ENCODE measurements around the gene UROD. TPM values are rescaled to one million over a fixed set of nuclear protein-coding genes. Genes with fewer than 3 reads are reported as not detected.
A peak's percentile ranks its signal among the peaks of the same experiment; 100 is the strongest.

The UROD gene
- total RNA-seq, 6 experiments from 2014 or later = 57.8 to 92.8 (median 71.2) TPM

DNA sequence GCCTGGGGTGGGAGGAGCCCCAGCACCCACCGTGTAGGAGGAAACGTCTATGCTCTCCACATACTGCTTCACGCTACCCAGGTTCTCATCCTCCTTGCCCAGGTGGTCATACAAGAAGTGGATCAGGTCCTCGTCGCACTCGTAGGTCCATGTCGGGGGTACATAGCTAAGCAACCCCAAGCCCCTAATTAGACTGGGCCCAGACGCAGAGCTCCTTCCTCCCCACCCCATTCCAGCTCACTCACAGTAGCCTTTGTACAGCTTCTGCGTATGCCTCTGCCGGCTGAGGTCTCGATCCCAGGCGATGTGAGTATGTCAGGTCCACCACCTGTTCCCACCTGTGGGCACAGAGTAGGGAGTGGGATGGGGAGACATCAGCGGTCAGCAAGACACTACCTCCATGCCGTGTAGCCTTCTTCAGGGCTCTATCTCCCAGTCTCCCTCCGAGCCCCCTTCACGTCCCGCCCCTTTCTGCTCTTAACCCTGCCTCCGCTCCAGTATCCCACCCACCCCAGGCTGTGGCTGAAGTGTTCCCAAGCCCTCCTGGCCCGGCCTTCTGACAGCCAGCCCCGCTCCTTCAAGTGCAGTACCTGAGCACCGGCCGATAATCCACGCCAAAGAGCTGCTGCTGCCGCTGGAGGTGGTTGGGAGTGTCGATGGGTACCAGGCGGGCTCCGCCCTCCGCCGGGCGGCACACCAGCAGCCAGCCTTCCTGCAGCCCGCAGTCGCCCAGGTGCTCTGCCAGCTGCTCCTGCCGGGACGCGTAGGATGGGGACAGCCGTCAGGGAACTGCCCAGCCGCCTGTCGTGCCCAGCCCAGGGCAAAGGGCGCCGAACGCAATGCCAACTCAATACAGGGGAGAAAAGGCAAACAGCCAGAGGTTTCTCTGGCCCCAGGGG is 1.8 kb upstream of the UROD start:
- WGBS (ENCODE audit: insufficient coverage, low coverage, low lambda C conversion rate, missing lambda C conversion rate) = 45% methylated on average over 11 of the region's 41 CpGs
- ATAC-seq (peak; percentile 50 to 68 (median 62)), DNase-seq (peak; percentile 80 to 88 (median 81))
- TF ChIP-seq POLR2A (IDR thresholded peaks at IDR 0.05) = no peak
- TF ChIP-seq, protein P1, sequence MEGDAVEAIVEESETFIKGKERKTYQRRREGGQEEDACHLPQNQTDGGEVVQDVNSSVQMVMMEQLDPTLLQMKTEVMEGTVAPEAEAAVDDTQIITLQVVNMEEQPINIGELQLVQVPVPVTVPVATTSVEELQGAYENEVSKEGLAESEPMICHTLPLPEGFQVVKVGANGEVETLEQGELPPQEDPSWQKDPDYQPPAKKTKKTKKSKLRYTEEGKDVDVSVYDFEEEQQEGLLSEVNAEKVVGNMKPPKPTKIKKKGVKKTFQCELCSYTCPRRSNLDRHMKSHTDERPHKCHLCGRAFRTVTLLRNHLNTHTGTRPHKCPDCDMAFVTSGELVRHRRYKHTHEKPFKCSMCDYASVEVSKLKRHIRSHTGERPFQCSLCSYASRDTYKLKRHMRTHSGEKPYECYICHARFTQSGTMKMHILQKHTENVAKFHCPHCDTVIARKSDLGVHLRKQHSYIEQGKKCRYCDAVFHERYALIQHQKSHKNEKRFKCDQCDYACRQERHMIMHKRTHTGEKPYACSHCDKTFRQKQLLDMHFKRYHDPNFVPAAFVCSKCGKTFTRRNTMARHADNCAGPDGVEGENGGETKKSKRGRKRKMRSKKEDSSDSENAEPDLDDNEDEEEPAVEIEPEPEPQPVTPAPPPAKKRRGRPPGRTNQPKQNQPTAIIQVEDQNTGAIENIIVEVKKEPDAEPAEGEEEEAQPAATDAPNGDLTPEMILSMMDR (IDR thresholded peaks at IDR 0.05) = no peak
- intact Hi-C loops (cut with DNase I) = loop anchor here in 1 of 2 donors (10.0 kb wide), 1 partner anchor 485 kb away; the partner anchor contains the start of gene TESK2
- H3K9me3 ChIP-seq = no peaks in the 10 kb centered on the region
- peaks cover 3 to 58% (median 30%) of the 10 kb centered on the region in 4 donors for H3K36me3 ChIP-seq
- H3K4me1 ChIP-seq = peaks cover 0 to 29% (median 14%) of the 10 kb centered on the region in 4 donors
- peak overlapping the region; percentile 87 to 100 (median 92) for H3K4me3 ChIP-seq
- no peaks in the 10 kb centered on the region for H3K27me3 ChIP-seq
- peak overlapping the region; percentile 41 to 75 (median 48) for H3K27ac ChIP-seq

DNA sequence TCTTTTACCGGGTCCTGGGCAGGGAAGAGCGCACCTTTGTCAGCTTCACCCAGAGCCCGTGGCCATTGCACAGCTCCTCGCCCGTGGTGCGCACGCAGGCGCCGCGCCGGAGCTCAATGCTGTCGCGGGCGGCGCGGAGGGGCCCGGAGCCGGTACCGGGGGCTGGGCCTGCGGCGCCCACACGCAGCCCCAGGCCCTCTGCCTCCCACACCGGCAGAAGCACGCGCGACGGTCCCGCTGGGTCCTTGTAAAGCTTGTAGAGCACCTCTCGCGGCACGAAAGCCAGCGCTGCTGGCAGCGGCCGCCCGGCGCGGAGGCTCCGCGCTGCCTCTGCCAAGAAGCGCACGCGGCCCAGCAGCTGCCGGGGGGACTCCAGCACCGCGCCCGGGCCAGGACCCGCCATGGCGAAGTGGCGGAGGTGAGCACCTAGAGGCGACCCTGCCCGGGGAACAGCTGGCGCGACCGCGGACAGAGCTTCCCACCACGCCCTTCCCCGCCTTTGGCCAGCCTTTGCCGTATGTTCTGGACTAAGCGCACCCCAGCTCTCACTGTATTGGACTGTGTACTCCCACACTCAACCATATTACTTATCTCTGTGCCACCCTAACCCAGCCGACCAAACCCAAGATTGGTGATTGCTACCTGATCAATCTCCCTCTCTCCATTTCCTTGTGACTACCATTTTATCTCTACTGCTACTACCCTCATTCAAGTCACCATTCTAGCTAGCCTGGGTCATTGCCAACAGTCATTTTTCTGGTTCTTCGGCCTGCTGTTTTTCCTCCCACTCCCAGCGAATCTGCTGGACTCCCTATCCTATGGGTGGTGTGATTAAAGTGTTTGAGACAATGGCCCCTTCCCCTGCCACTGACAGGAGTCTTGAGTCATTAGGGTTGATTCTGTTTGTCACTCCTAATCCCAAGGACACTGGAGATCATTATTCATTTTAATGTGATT is 921 bp upstream of the UROD start, which contains the start of gene HECTD3:
TSS of gene HECTD3 (minus strand) at position 470 of the 957 bp plus-strand sequence. CDS start at position 403, 67 bp downstream.
- 7% methylated on average over 4 of the region's 62 CpGs for WGBS (ENCODE audit: insufficient coverage, low coverage, low lambda C conversion rate, missing lambda C conversion rate)
- Histone ChIP-seq H3K27me3 (no peaks in the 10 kb centered on the region), H3K36me3 (peaks cover 3 to 50% (median 27%) of the 10 kb centered on the region in 4 donors), H3K27ac (peak within 1 kb of the TSS; percentile 48 to 75 (median 72)), H3K4me1 (peaks cover 0 to 29% (median 14%) of the 10 kb centered on the region in 4 donors), H3K4me3 (peak within 1 kb of the TSS; percentile 87 to 100 (median 92)), H3K9me3 (no peaks in the 10 kb centered on the region)
- TF ChIP-seq POLR2A (IDR thresholded peaks at IDR 0.05) = peak; percentile 29
- TF ChIP-seq, protein P1 (IDR thresholded peaks at IDR 0.05) = no peak
- intact Hi-C loops (cut with DNase I) = loop anchor here in 1 of 2 donors (10.0 kb wide), 1 partner anchor 484 kb away; the partner anchor contains the start of gene TESK2
- ATAC-seq (peak; percentile 73 to 86 (median 79)), DNase-seq (peak; percentile 88 to 91 (median 90))

DNA sequence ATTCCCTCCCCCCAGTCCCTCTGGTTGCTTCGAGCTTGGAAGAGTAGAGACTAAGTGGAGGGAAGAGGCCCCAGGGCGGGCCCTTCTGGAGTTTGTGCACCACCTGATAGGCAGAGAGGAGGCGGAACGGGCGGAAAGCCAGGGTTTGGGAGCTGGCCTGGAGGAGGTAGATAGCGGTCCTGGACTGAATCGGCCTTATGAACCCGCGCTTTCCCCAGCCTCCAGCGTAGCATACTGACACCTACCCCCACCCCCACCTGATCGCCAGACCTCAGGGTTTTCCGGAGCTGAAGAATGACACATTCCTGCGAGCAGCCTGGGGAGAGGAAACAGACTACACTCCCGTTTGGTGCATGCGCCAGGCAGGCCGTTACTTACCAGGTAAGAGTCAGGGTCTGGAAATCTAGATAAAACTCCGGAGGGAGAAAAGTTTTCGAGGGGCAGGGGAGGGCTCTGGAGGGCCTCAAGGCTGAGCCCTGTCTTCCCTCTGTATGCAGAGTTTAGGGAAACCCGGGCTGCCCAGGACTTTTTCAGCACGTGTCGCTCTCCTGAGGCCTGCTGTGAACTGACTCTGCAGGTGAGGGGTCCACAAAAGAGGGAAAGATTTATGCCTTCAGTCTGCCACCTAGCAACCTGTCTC is 705 bp downstream of the UROD start:
- Histone ChIP-seq H3K4me1 (peaks cover 0 to 29% (median 14%) of the 10 kb centered on the region in 4 donors), H3K9me3 (no peaks in the 10 kb centered on the region), H3K4me3 (peak overlapping the region; percentile 87 to 100 (median 92)), H3K27me3 (no peaks in the 10 kb centered on the region), H3K36me3 (peaks cover 0 to 34% (median 18%) of the 10 kb centered on the region in 4 donors), H3K27ac (peak overlapping the region; percentile 36 to 72 (median 65))
- TF ChIP-seq, protein P1 (IDR thresholded peaks at IDR 0.05) = no peak
- TF ChIP-seq POLR2A (IDR thresholded peaks at IDR 0.05) = peak; percentile 21
- ATAC-seq = peak; percentile 72 to 75 (median 74)
- intact Hi-C loops (cut with DNase I) = loop anchor here in 1 of 2 donors (10.0 kb wide), 1 partner anchor 482 kb away; the partner anchor contains the start of gene TESK2
- WGBS (ENCODE audit: insufficient coverage, low coverage, low lambda C conversion rate, missing lambda C conversion rate) = 5% methylated on average over 20 of the region's 21 CpGs
- peak; percentile 95 to 97 (median 96) for DNase-seq

Data from right lobe of liver (tissue), 6 donors.